WTC11 (cell line): ENCODE data around the gene IL16. TPM values are rescaled to one million over a fixed set of nuclear protein-coding genes. Genes with fewer than 3 reads are reported as not detected.

ENCODE experiments used
- ATAC-seq: fragments of 200-7000 bp; cut with Tn5 transposase; 2 replicates; pipeline ENCODE4 v1.10.0; 2021; ENCODE audit warnings: mild to moderate bottlenecking, moderate library complexity
- CTCF ChIA-PET: fragments of 300-600 bp; sonication (Branson Sonifier 250); formaldehyde crosslinking; loops from one replicate; lab custom pipeline; 2021; ENCODE audit warnings: antibody characterized with exemption; lab: Charles Lee
- POLR2A ChIA-PET: fragments of 350-600 bp; sonication (Branson Sonifier 250); formaldehyde crosslinking; loops from one replicate; lab custom pipeline; 2021; ENCODE audit warnings: antibody characterized with exemption; lab: Charles Lee
- DNase-seq: peaks from one replicate; pipeline ENCODE4 v3.0.0; 2021; ENCODE audit warnings: low spot score
- H3K27ac Mint-ChIP-seq: 2 replicates; pipeline ENCODE4 v1.8.0; 2021; ENCODE audit warnings: mixed read lengths
- H3K27me3 Mint-ChIP-seq: 2 replicates; pipeline ENCODE4 v1.8.0; 2021; ENCODE audit warnings: low read depth, mild to moderate bottlenecking, moderate library complexity, mixed read lengths
- H3K36me3 Mint-ChIP-seq: 2 replicates; pipeline ENCODE4 v1.8.0; 2021; ENCODE audit warnings: mixed read lengths
- H3K4me1 Mint-ChIP-seq: 2 replicates; pipeline ENCODE4 v1.8.0; 2022; ENCODE audit warnings: mixed read lengths
- H3K4me3 Mint-ChIP-seq: 2 replicates; pipeline ENCODE4 v1.8.0; 2021; ENCODE audit warnings: mild to moderate bottlenecking, moderate library complexity, mixed read lengths
- H3K9me3 Mint-ChIP-seq: 2 replicates; pipeline ENCODE4 v1.8.0; 2021; ENCODE audit warnings: mixed read lengths
- CREB1 ChIP-seq: sonication (generic); formaldehyde crosslinking; IDR thresholded peaks from 2 replicates; pipeline ENCODE4 v1.8.0; 2023; ENCODE audit warnings: mild to moderate bottlenecking, missing genetic modification reagents
- ETV6 ChIP-seq: sonication (generic); formaldehyde crosslinking; IDR thresholded peaks from 2 replicates; pipeline ENCODE4 v1.8.1; 2022; ENCODE audit warnings: mild to moderate bottlenecking, missing genetic modification reagents
- GRHL2 ChIP-seq: fragments of 250-450 bp; sonication (Bioruptor Pico); IDR thresholded peaks from 2 replicates; pipeline ENCODE4 v1.8.0; 2022; ENCODE audit warnings: mild to moderate bottlenecking, moderate library complexity; ENCODE audit not compliant: insufficient replicate concordance, severe bottlenecking
- GTF2I ChIP-seq: fragments of 250-450 bp; sonication (Bioruptor Pico); conservative IDR thresholded peaks from 2 replicates; pipeline ENCODE4 v1.4.0; 2021; ENCODE audit warnings: mild to moderate bottlenecking
- MYBL2 ChIP-seq: sonication (generic); formaldehyde crosslinking; IDR thresholded peaks from 2 replicates; pipeline ENCODE4 v1.8.1; 2023; ENCODE audit warnings: mild to moderate bottlenecking, moderate library complexity, missing genetic modification reagents
- NR3C1 ChIP-seq: sonication (generic); formaldehyde crosslinking; conservative IDR thresholded peaks from 2 replicates; pipeline ENCODE4 v1.8.1; 2023; ENCODE audit warnings: low read depth, mild to moderate bottlenecking, missing genetic modification reagents
- PRRX2 ChIP-seq: fragments of 250-450 bp; sonication (Bioruptor Pico); IDR thresholded peaks from 2 replicates; pipeline ENCODE4 v1.8.0; 2021; ENCODE audit warnings: mild to moderate bottlenecking
- RORB ChIP-seq: fragments of 250-450 bp; sonication (Bioruptor Pico); IDR thresholded peaks from 2 replicates; pipeline ENCODE4 v1.9.0; 2021; ENCODE audit warnings: mild to moderate bottlenecking
- SMAD3 ChIP-seq: sonication (generic); formaldehyde crosslinking; IDR thresholded peaks from 2 replicates; pipeline ENCODE4 v1.8.0; 2022; ENCODE audit warnings: missing genetic modification reagents, mild to moderate bottlenecking, borderline replicate concordance
- SMAD4 ChIP-seq: sonication (generic); formaldehyde crosslinking; IDR thresholded peaks from 2 replicates; pipeline ENCODE4 v1.8.0; 2022; ENCODE audit warnings: mild to moderate bottlenecking, missing genetic modification reagents
- SOX15 ChIP-seq: fragments of 250-450 bp; sonication (Bioruptor Pico); IDR thresholded peaks from 2 replicates; pipeline ENCODE4 v1.9.0; 2021; ENCODE audit warnings: mild to moderate bottlenecking
- SP1 ChIP-seq: sonication (generic); formaldehyde crosslinking; conservative IDR thresholded peaks from 2 replicates; pipeline ENCODE4 v1.8.1; 2022; ENCODE audit warnings: missing genetic modification reagents
- ZNF512 ChIP-seq: sonication (generic); formaldehyde crosslinking; IDR thresholded peaks from 2 replicates; pipeline ENCODE4 v1.8.1; 2022; ENCODE audit warnings: missing genetic modification reagents, borderline replicate concordance
- ZNF532 ChIP-seq: fragments of 250-450 bp; sonication (Bioruptor Pico); IDR thresholded peaks from 2 replicates; pipeline ENCODE4 v1.9.0; 2021; ENCODE audit warnings: mild to moderate bottlenecking, borderline replicate concordance
- total RNA-seq: library from RNA; stranded (reverse); gene quantifications from 3 replicates; pipeline ENCODE4 v1.2.3, GENCODE V29; 2021
- TF ChIP-seq, protein P1 (sequence below): sonication (generic); formaldehyde crosslinking; IDR thresholded peaks from 2 replicates; pipeline ENCODE4 v1.8.0; 2023; ENCODE audit warnings: missing genetic modification reagents, mild to moderate bottlenecking, borderline replicate concordance
- TF ChIP-seq, protein P2 (sequence below): sonication (generic); formaldehyde crosslinking; conservative IDR thresholded peaks from 2 replicates; pipeline ENCODE4 v1.8.1; 2023; ENCODE audit warnings: mild to moderate bottlenecking, low read depth, missing genetic modification reagents, moderate library complexity
- TF ChIP-seq, protein P3 (sequence below): sonication (generic); formaldehyde crosslinking; IDR thresholded peaks from 2 replicates; pipeline ENCODE4 v1.8.0; 2023; ENCODE audit warnings: missing genetic modification reagents
- TF ChIP-seq, protein P4 (sequence below): sonication (generic); formaldehyde crosslinking; IDR thresholded peaks from 2 replicates; pipeline ENCODE4 v1.8.1; 2022; ENCODE audit warnings: low read depth, missing genetic modification reagents, borderline replicate concordance
- TF ChIP-seq, protein P5 (sequence below): sonication (generic); formaldehyde crosslinking; IDR thresholded peaks from 2 replicates; pipeline ENCODE4 v1.8.1; 2022; ENCODE audit warnings: mild to moderate bottlenecking, moderate library complexity, missing genetic modification reagents

The IL16 gene
- total RNA-seq, 1 experiment from 2014 or later = 0.61 TPM

DNA sequence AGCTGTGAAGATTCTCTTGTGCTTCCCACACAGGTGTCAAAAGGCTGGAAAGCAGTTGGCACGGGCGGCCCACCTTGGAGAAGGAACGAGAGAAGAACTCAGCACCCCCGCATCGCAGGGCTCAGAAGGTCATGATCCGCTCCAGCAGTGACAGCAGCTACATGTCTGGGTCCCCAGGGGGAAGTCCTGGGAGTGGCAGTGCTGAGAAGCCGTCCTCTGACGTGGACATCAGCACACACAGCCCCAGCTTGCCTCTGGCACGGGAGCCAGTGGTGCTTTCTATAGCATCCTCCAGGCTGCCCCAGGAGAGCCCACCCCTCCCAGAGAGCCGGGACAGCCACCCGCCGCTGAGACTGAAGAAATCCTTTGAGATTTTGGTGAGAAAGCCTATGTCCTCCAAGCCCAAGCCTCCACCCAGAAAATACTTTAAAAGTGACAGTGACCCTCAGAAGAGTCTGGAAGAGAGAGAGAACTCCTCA, 95.9 kb downstream of the IL16 start (continued):
- no peak for TF ChIP-seq SP1
- no peak for TF ChIP-seq SMAD3 (CRISPR knock-in tag)
- no peak for TF ChIP-seq RORB
- TF ChIP-seq, protein P1, sequence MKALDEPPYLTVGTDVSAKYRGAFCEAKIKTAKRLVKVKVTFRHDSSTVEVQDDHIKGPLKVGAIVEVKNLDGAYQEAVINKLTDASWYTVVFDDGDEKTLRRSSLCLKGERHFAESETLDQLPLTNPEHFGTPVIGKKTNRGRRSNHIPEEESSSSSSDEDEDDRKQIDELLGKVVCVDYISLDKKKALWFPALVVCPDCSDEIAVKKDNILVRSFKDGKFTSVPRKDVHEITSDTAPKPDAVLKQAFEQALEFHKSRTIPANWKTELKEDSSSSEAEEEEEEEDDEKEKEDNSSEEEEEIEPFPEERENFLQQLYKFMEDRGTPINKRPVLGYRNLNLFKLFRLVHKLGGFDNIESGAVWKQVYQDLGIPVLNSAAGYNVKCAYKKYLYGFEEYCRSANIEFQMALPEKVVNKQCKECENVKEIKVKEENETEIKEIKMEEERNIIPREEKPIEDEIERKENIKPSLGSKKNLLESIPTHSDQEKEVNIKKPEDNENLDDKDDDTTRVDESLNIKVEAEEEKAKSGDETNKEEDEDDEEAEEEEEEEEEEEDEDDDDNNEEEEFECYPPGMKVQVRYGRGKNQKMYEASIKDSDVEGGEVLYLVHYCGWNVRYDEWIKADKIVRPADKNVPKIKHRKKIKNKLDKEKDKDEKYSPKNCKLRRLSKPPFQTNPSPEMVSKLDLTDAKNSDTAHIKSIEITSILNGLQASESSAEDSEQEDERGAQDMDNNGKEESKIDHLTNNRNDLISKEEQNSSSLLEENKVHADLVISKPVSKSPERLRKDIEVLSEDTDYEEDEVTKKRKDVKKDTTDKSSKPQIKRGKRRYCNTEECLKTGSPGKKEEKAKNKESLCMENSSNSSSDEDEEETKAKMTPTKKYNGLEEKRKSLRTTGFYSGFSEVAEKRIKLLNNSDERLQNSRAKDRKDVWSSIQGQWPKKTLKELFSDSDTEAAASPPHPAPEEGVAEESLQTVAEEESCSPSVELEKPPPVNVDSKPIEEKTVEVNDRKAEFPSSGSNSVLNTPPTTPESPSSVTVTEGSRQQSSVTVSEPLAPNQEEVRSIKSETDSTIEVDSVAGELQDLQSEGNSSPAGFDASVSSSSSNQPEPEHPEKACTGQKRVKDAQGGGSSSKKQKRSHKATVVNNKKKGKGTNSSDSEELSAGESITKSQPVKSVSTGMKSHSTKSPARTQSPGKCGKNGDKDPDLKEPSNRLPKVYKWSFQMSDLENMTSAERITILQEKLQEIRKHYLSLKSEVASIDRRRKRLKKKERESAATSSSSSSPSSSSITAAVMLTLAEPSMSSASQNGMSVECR (CRISPR knock-in tag) = no peak
- no peak for TF ChIP-seq PRRX2 (CRISPR knock-in tag)
- TF ChIP-seq, protein P2, sequence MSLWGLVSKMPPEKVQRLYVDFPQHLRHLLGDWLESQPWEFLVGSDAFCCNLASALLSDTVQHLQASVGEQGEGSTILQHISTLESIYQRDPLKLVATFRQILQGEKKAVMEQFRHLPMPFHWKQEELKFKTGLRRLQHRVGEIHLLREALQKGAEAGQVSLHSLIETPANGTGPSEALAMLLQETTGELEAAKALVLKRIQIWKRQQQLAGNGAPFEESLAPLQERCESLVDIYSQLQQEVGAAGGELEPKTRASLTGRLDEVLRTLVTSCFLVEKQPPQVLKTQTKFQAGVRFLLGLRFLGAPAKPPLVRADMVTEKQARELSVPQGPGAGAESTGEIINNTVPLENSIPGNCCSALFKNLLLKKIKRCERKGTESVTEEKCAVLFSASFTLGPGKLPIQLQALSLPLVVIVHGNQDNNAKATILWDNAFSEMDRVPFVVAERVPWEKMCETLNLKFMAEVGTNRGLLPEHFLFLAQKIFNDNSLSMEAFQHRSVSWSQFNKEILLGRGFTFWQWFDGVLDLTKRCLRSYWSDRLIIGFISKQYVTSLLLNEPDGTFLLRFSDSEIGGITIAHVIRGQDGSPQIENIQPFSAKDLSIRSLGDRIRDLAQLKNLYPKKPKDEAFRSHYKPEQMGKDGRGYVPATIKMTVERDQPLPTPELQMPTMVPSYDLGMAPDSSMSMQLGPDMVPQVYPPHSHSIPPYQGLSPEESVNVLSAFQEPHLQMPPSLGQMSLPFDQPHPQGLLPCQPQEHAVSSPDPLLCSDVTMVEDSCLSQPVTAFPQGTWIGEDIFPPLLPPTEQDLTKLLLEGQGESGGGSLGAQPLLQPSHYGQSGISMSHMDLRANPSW (CRISPR knock-in tag) = no peak
- TF ChIP-seq GTF2I (CRISPR knock-in tag) = no peak
- TF ChIP-seq GRHL2 (CRISPR knock-in tag) = no peak

- peak; percentile 36 for ATAC-seq
- Mint-ChIP-seq H3K4me1 (peaks cover 25% of the 10 kb centered on the region), H3K4me3 (no peak overlapping the region), H3K27me3 (peaks cover 8% of the 10 kb centered on the region), H3K9me3 (no peaks in the 10 kb centered on the region), H3K27ac (no peak overlapping the region), H3K36me3 (no peaks in the 10 kb centered on the region)
- POLR2A ChIA-PET = no interaction called here
- CTCF ChIA-PET = interaction anchor here (0.9 to 2.9 kb wide), 6 partner anchors 10 to 120 kb away, joined by 3 to 13 read pairs (median 4); partner anchors contain the start of gene STARD5
- DNase-seq = no peak
- no peak for TF ChIP-seq SMAD4 (CRISPR knock-in tag)
- TF ChIP-seq, protein P3, sequence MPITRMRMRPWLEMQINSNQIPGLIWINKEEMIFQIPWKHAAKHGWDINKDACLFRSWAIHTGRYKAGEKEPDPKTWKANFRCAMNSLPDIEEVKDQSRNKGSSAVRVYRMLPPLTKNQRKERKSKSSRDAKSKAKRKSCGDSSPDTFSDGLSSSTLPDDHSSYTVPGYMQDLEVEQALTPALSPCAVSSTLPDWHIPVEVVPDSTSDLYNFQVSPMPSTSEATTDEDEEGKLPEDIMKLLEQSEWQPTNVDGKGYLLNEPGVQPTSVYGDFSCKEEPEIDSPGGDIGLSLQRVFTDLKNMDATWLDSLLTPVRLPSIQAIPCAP (CRISPR knock-in tag) = no peak
- TF ChIP-seq CREB1 (CRISPR knock-in tag) = no peak
- TF ChIP-seq ZNF512 (CRISPR knock-in tag) = no peak
- no peak for TF ChIP-seq MYBL2 (CRISPR knock-in tag)
- no peak for TF ChIP-seq ZNF532
- TF ChIP-seq, protein P4, sequence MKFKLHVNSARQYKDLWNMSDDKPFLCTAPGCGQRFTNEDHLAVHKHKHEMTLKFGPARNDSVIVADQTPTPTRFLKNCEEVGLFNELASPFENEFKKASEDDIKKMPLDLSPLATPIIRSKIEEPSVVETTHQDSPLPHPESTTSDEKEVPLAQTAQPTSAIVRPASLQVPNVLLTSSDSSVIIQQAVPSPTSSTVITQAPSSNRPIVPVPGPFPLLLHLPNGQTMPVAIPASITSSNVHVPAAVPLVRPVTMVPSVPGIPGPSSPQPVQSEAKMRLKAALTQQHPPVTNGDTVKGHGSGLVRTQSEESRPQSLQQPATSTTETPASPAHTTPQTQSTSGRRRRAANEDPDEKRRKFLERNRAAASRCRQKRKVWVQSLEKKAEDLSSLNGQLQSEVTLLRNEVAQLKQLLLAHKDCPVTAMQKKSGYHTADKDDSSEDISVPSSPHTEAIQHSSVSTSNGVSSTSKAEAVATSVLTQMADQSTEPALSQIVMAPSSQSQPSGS (CRISPR knock-in tag) = no peak
- TF ChIP-seq, protein P5, sequence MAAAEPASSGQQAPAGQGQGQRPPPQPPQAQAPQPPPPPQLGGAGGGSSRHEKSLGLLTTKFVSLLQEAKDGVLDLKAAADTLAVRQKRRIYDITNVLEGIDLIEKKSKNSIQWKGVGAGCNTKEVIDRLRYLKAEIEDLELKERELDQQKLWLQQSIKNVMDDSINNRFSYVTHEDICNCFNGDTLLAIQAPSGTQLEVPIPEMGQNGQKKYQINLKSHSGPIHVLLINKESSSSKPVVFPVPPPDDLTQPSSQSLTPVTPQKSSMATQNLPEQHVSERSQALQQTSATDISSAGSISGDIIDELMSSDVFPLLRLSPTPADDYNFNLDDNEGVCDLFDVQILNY (CRISPR knock-in tag) = no peak
- TF ChIP-seq SOX15 (CRISPR knock-in tag) = no peak
- TF ChIP-seq ETV6 (CRISPR knock-in tag) = no peak
- no peak for TF ChIP-seq NR3C1 (CRISPR knock-in tag)
Measured at GRCh38 chr15:81293728-81294515, 97.2 kb downstream of the IL16 start.
